Thyroid gland (tissue), 4 donors: ENCODE results near the gene TBC1D25. TPM values are rescaled to one million over a fixed set of nuclear protein-coding genes. Genes with fewer than 3 reads are reported as not detected.

Experiments used
- DNase-seq, 2 donors: peaks; one replicate each; pipeline ENCODE4 v3.0.0-alpha.2; 2019
- H3K27ac ChIP-seq, 3 donors: fragments of 200-600 bp; sonication (generic); 1 replicate in 2 of 3; 2 replicates in 1 of 3; pipeline ENCODE4 v1.5.1; 2016 to 2019; ENCODE audit warnings: mild to moderate bottlenecking in 1 of 3, moderate library complexity in 1 of 3
- H3K27me3 ChIP-seq: fragments of 200-600 bp; sonication (generic); one replicate; pipeline ENCODE4 v1.5.1; 2019
- H3K36me3 ChIP-seq, 2 donors: fragments of 200-600 bp; sonication (generic); one replicate each; pipeline ENCODE4 v1.5.1; 2016 to 2019
- H3K4me1 ChIP-seq, 2 donors: fragments of 200-600 bp; sonication (generic); one replicate each; pipeline ENCODE4 v1.5.1; 2017 to 2019
- H3K4me3 ChIP-seq, 3 donors: fragments of 200-600 bp; sonication (generic); replicated peaks in 1 of 3; 1 replicate in 2 of 3; 2 replicates in 1 of 3; pipeline ENCODE4 v1.5.1; 2016; ENCODE audit warnings: mild to moderate bottlenecking in 1 of 3
- H3K9me3 ChIP-seq: fragments of 200-600 bp; sonication (generic); one replicate; pipeline ENCODE4 v1.5.1; 2017
- POLR2A ChIP-seq, 2 donors: fragments of 450-650 bp; IDR thresholded peaks; one replicate each; pipeline ENCODE4 v1.6.1; 2017; ENCODE audit warnings: antibody characterized with exemption in 2 of 2, mild to moderate bottlenecking in 2 of 2, moderate library complexity in 1 of 2
- WGBS, 2 donors: methylation state at CpG; one replicate each; pipeline ENCODE4 v1.1.5; 2017; 5-methylcytosine and 5-hydroxymethylcytosine counted together
- intact Hi-C: fragments of 100-400 bp; cut with DNase I; formaldehyde crosslinking; loops from one replicate; pipeline ENCODE4 v1.15.1; 2023
- small RNA-seq: library from RNA; depleted of rRNA; stranded (forward); fragments of <200 nt; gene quantifications from one replicate; pipeline ENCODE3, GENCODE V24; 2016
- total RNA-seq, 4 donors: library from RNA; depleted of rRNA; stranded (reverse); fragments of >200 nt; gene quantifications; one replicate each; pipeline ENCODE4 v1.2.3, GENCODE V29; 2016
- TF ChIP-seq, protein P1 (sequence below), 6 experiments: fragments of 200-600 bp in 3 of 6; fragments of 450-650 bp in 3 of 6; sonication (generic) in 3 of 6; IDR thresholded peaks; one replicate each; pipeline ENCODE4 v1.5.1; 2016 to 2019; ENCODE audit warnings: antibody characterized with exemption in 6 of 6, mild to moderate bottlenecking in 2 of 6, inconsistent platforms in 1 of 6, moderate library complexity in 1 of 6

Gene TBC1D25
- total RNA-seq, 4 donors from 2014 or later, result 9.4 to 16.5 (median 12.2) TPM

DNA sequence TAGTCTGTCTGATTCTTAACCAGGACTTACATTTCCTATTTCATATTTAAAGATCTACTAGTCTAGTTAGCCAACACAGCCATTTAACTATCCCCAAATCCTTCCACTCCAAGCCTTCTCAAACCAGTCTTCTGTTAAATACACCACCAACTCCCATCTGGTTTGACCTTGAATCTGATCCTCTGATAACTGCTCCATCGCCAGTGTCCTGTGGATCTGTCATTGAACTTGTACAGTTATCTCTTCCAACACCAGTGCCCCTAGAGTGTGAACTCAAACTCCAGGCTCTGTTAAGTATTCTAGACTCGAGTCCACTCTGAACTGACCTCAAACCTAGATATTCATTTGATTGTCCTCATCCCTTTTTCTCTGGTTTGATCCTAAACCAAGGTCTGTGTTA lies 72.2 kb downstream of the TBC1D25 start:
- Histone ChIP-seq H3K27ac (no peak overlapping the region), H3K27me3 (no peaks in the 10 kb centered on the region), H3K4me1 (no peaks in the 10 kb centered on the region), H3K36me3 (no peaks in the 10 kb centered on the region), H3K4me3 (no peak overlapping the region), H3K9me3 (no peaks in the 10 kb centered on the region)
- no peak for TF ChIP-seq POLR2A (IDR thresholded peaks at IDR 0.05)
- TF ChIP-seq, protein P1, sequence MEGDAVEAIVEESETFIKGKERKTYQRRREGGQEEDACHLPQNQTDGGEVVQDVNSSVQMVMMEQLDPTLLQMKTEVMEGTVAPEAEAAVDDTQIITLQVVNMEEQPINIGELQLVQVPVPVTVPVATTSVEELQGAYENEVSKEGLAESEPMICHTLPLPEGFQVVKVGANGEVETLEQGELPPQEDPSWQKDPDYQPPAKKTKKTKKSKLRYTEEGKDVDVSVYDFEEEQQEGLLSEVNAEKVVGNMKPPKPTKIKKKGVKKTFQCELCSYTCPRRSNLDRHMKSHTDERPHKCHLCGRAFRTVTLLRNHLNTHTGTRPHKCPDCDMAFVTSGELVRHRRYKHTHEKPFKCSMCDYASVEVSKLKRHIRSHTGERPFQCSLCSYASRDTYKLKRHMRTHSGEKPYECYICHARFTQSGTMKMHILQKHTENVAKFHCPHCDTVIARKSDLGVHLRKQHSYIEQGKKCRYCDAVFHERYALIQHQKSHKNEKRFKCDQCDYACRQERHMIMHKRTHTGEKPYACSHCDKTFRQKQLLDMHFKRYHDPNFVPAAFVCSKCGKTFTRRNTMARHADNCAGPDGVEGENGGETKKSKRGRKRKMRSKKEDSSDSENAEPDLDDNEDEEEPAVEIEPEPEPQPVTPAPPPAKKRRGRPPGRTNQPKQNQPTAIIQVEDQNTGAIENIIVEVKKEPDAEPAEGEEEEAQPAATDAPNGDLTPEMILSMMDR (IDR thresholded peaks at IDR 0.05), result no peak
- WGBS, 2 donors, result 63 to 81% methylated on average over 2 of the region's 2 CpGs
- intact Hi-C loops, result no loop called here
- no peak for DNase-seq

Small RNAs within 50 kb of the gene (small RNA-seq; reads per million reads assigned to genes)
- gene MRPL32P1, result not detected

Other genes starting within 250 kb of the TBC1D25 start
- gene SSX3, start 183.0 kb upstream of the TBC1D25 start, total RNA-seq, result under 1 TPM in 1 of 4 donors, not detected in 3; 0.81 TPM
- gene SSX4, start 156.2 kb upstream of the TBC1D25 start, total RNA-seq, result not detected
- not detected for gene SSX4B, start 127.8 kb upstream of the TBC1D25 start, total RNA-seq
- gene SLC38A5, start 69.5 kb upstream of the TBC1D25 start, total RNA-seq, result 10 to 100 TPM in 3 of 4 donors, 1 to 10 TPM in 1; 9.9 to 76.8 (median 40.1) TPM
- 10 to 100 TPM; 45.9 to 64.9 (median 62.5) TPM for gene FTSJ1, start 63.5 kb upstream of the TBC1D25 start, total RNA-seq
- 10 to 100 TPM; 14.5 to 36.4 (median 21.4) TPM for gene PORCN, start 30.7 kb upstream of the TBC1D25 start, total RNA-seq
- gene EBP, start 17.9 kb upstream of the TBC1D25 start, total RNA-seq, result 10 to 100 TPM; 11.0 to 43.5 (median 35.5) TPM
- 100 to 1,000 TPM; 122 to 250 (median 177) TPM for gene RBM3, start 34.8 kb downstream of the TBC1D25 start, total RNA-seq
- gene WDR13, start 57.8 kb downstream of the TBC1D25 start, total RNA-seq, result 100 to 1,000 TPM; 134 to 181 (median 171) TPM
- 1 to 10 TPM; 1.4 to 4.8 (median 3.3) TPM for gene WAS, start 144.1 kb downstream of the TBC1D25 start, total RNA-seq
- 1 to 10 TPM; 2.7 to 8.6 (median 7.1) TPM for gene SUV39H1, start 157.0 kb downstream of the TBC1D25 start, total RNA-seq
- gene GLOD5, start 222.0 kb downstream of the TBC1D25 start, total RNA-seq, result 1 to 10 TPM in 2 of 4 donors, not detected in 2; 1.2 to 3.3 TPM
- not detected for gene GATA1, start 246.9 kb downstream of the TBC1D25 start, total RNA-seq